Natural killer cell (primary cell): ENCODE measurements around the gene ZNF322. TPM values are rescaled to one million over a fixed set of nuclear protein-coding genes. Genes with fewer than 3 reads are reported as not detected.

ENCODE experiments used
- ATAC-seq, 3 donors: fragments of 150-1000 bp in 2 of 3; fragments of 200-7000 bp in 1 of 3; cut with Tn5 transposase; 1 replicate in 1 of 3; 2 replicates in 2 of 3; pipeline ENCODE4 v1.10.0; 2021; ENCODE audit warnings: mild to moderate bottlenecking in 2 of 3, moderate library complexity in 2 of 3
- DNase-seq, 2 donors: peaks; one replicate each; pipeline versions ENCODE4 v3.0.0 to v3.0.0-alpha.2; 2013 to 2021; ENCODE audit warnings: mixed read lengths in 1 of 2
- H3K27ac ChIP-seq: one replicate; pipeline ENCODE4 v1.5.1; 2013; ENCODE audit warnings: mild to moderate bottlenecking, low read length
- H3K27me3 ChIP-seq: one replicate; pipeline ENCODE4 v1.6.1; 2013; ENCODE audit warnings: low read length; ENCODE audit not compliant: control insufficient read depth, insufficient read depth
- H3K36me3 ChIP-seq: one replicate; pipeline ENCODE4 v1.6.1; 2013; ENCODE audit warnings: low read length; ENCODE audit not compliant: control insufficient read depth, insufficient read depth
- H3K4me1 ChIP-seq: one replicate; pipeline ENCODE4 v1.6.1; 2013; ENCODE audit warnings: low read length; ENCODE audit not compliant: control insufficient read depth, insufficient read depth
- H3K4me3 ChIP-seq: one replicate; pipeline ENCODE4 v1.5.1; 2013; ENCODE audit warnings: low read length
- H3K9me3 ChIP-seq: one replicate; pipeline ENCODE4 v1.6.1; 2013; ENCODE audit warnings: low read length; ENCODE audit not compliant: control insufficient read depth, insufficient read depth
- H3K27ac Mint-ChIP-seq, 2 donors: one replicate each; pipeline ENCODE4 v1.8.0; 2022; ENCODE audit warnings: mild to moderate bottlenecking in 2 of 2, mixed read lengths in 2 of 2, moderate library complexity in 1 of 2
- H3K27me3 Mint-ChIP-seq, 2 donors: one replicate each; pipeline ENCODE4 v1.8.0; 2022; ENCODE audit warnings: low read depth in 2 of 2, mixed read lengths in 2 of 2
- H3K36me3 Mint-ChIP-seq: one replicate; pipeline ENCODE4 v1.8.0; 2022; ENCODE audit warnings: mixed read lengths
- H3K4me1 Mint-ChIP-seq, 2 donors: one replicate each; pipeline ENCODE4 v1.8.0; 2022; ENCODE audit warnings: mixed read lengths in 2 of 2
- H3K4me3 Mint-ChIP-seq: one replicate; pipeline ENCODE4 v1.8.0; 2022; ENCODE audit warnings: mild to moderate bottlenecking, moderate library complexity, mixed read lengths
- H3K9me3 Mint-ChIP-seq, 2 donors: one replicate each; pipeline ENCODE4 v1.8.0; 2022; ENCODE audit warnings: mixed read lengths in 2 of 2
- CTCF ChIP-seq: fragments of 200-600 bp; IDR thresholded peaks from one replicate; pipeline ENCODE4 v1.8.0; 2022; ENCODE audit warnings: antibody characterized with exemption
- WGBS: methylation state at CpG from one replicate; pipeline ENCODE4 v1.1.7; 2013; ENCODE audit warnings: missing lambda C conversion rate; ENCODE audit not compliant: insufficient coverage; 5-methylcytosine and 5-hydroxymethylcytosine counted together
- intact Hi-C: fragments of 100-400 bp; cut with micrococcal nuclease; formaldehyde crosslinking; loops from one replicate; pipeline ENCODE4 v1.14.2; 2022
- total RNA-seq, 4 donors: library from RNA; stranded (reverse); fragments of 120-200 nt in 1 of 4; gene quantifications; one replicate each; pipeline versions ENCODE4 v1.2.3 to v1.2.4, GENCODE V29; 2013 to 2022

The ZNF322 gene
- total RNA-seq, 3 donors from 2014 or later (not counting 1 experiment from before 2014, with no cell fraction given): 7.0 to 12.1 (median 9.3) TPM

DNA sequence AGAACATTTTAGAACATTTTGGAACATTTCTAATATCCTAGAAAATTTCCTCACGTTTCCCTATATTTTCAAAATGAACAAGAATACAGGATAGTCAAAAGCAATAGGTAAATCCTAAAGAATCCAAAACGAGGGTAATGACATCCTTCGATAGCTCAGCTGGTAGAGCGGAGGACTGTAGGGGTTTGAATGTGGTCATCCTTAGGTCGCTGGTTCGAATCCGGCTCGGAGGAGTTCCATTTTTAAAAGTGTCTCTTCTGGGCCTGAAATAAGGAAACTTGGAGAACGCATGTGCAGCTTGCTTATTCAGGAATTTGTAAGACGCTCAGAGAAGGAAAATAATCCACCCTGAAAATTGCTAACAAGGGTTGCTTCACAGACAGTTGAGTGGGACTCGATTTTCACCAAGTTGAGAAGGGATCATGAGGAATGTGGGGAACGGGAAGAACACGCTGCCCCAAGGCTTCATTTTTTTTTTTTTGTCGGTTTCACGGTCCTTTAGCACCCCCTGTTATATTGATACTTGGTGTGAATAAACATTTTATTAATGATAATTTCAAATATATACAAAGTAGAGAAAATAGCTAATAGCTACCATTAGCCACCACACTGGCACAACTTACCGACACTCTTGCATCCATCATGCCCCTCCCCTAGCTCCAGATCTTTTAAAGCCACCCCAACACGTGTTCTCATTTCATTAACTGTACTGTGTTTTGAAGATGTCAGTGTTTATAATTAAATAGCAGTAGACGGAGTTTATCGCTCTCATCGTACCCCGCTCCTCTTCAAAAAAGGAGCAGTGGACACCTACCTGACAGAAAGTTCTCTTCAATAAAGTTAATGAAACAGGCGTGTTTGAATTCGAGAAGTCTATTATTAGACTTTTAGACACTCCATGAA is 64.6 kb downstream of the ZNF322 start:
- peak in 1 of 2 donors; percentile 40 for DNase-seq
- TF ChIP-seq CTCF: no peak
- Histone ChIP-seq H3K4me1 (peaks cover 18% of the 10 kb centered on the region), H3K36me3 (peaks cover 21% of the 10 kb centered on the region), H3K27ac (no peak overlapping the region), H3K9me3 (no peaks in the 10 kb centered on the region), H3K4me3 (no peak overlapping the region), H3K27me3 (peaks cover 20% of the 10 kb centered on the region)
- 36% methylated on average over 18 of the region's 23 CpGs for WGBS
- no peak for ATAC-seq
- intact Hi-C loops: loop anchor here (1.0 to 5.0 kb wide), 4 partner anchors 23 to 537 kb away; a partner anchor contains a TSS
- H3K27ac Mint-ChIP-seq: peak overlapping the region in 1 of 2 donors; percentile 51
- H3K4me1 Mint-ChIP-seq: peaks cover 6 to 10% of the 10 kb centered on the region in 2 donors
- peak overlapping the region; percentile 57 for H3K4me3 Mint-ChIP-seq
- no peaks in the 10 kb centered on the region for H3K9me3 Mint-ChIP-seq
- no peaks in the 10 kb centered on the region for H3K36me3 Mint-ChIP-seq
- H3K27me3 Mint-ChIP-seq: peaks cover 6 to 28% of the 10 kb centered on the region in 2 donors

DNA sequence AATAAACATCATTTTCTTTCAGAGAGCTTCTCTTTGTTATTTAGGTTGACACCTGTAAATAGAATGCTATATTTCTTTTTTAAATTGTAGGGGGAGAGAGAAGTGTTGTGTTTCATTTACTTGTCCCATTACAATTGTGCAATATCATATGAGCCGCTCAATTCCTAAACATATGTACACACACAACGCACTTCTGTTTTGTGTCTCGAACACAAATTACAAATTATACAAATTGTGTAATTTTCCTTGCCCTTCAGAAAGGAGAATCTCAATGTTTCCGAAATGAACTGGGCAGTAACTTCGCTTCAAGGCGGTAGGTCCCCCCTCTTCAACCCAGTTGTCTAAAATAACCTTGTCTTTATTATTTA is 65.4 kb downstream of the ZNF322 start:
- H3K4me1 ChIP-seq: peaks cover 18% of the 10 kb centered on the region
- ATAC-seq (no peak), DNase-seq (no peak)
- no peak overlapping the region for H3K4me3 ChIP-seq
- Mint-ChIP-seq H3K27ac (no peak overlapping the region), H3K4me1 (peaks cover 6 to 10% of the 10 kb centered on the region in 2 donors), H3K9me3 (no peaks in the 10 kb centered on the region), H3K27me3 (peaks cover 12 to 33% of the 10 kb centered on the region in 2 donors), H3K4me3 (peak overlapping the region; percentile 57), H3K36me3 (no peaks in the 10 kb centered on the region)
- peaks cover 12% of the 10 kb centered on the region for H3K36me3 ChIP-seq
- 41% methylated on average over 4 of the region's 6 CpGs for WGBS
- intact Hi-C loops: no loop called here
- TF ChIP-seq CTCF: no peak
- peaks cover 20% of the 10 kb centered on the region for H3K27me3 ChIP-seq
- no peaks in the 10 kb centered on the region for H3K9me3 ChIP-seq
- no peak overlapping the region for H3K27ac ChIP-seq

GRCh38 chr6:26593278-26594130 is 66.0 kb downstream of the ZNF322 start:
- H3K27me3 Mint-ChIP-seq: peaks cover 12 to 37% of the 10 kb centered on the region in 2 donors

More at GRCh38 chr6:26593278-26594130, 66.0 kb downstream of the ZNF322 start:
- no peaks in the 10 kb centered on the region for H3K36me3 Mint-ChIP-seq
- WGBS: 56% methylated on average over 20 of the region's 20 CpGs
- no peak overlapping the region for H3K4me3 Mint-ChIP-seq
- no peak overlapping the region for H3K27ac Mint-ChIP-seq
- Histone ChIP-seq H3K27me3 (peaks cover 20% of the 10 kb centered on the region), H3K27ac (no peak overlapping the region), H3K4me1 (peaks cover 18% of the 10 kb centered on the region), H3K9me3 (no peaks in the 10 kb centered on the region), H3K4me3 (no peak overlapping the region), H3K36me3 (peaks cover 7% of the 10 kb centered on the region)
- intact Hi-C loops: no loop called here
- peaks cover 6 to 7% of the 10 kb centered on the region in 2 donors for H3K4me1 Mint-ChIP-seq
- DNase-seq (no peak), ATAC-seq (no peak)
- no peaks in the 10 kb centered on the region for H3K9me3 Mint-ChIP-seq
- TF ChIP-seq CTCF: no peak
